GM12873 (cell line): ENCODE measurements around the gene GEMIN7.

ENCODE experiments used
- CTCF ChIP-seq: IDR thresholded peaks from 2 replicates; pipeline ENCODE4 v1.5.1; 2012; ENCODE audit warnings: low read depth, mild to moderate bottlenecking, moderate library complexity, low read length, control low read depth; ENCODE audit not compliant: insufficient read depth; ENCODE audit errors: missing control alignments

The GEMIN7 gene

GRCh38 chr19:45130236-45130635, 51.2 kb downstream of the GEMIN7 start:
- TF ChIP-seq CTCF: no peak

- TF ChIP-seq CTCF: peak; percentile 56
Measured at GRCh38 chr19:45130888-45131615, 52.0 kb downstream of the GEMIN7 start.

GRCh38 chr19:45133661-45134060, 54.6 kb downstream of the GEMIN7 start:
- TF ChIP-seq CTCF: no peak

GRCh38 chr19:45135176-45135885, 56.3 kb downstream of the GEMIN7 start:
- TF ChIP-seq CTCF: no peak

GRCh38 chr19:45136507-45137178, 57.6 kb downstream of the GEMIN7 start:
- no peak for TF ChIP-seq CTCF

GRCh38 chr19:45137179-45137761, 58.2 kb downstream of the GEMIN7 start:
- no peak for TF ChIP-seq CTCF

- TF ChIP-seq CTCF: no peak
Measured at GRCh38 chr19:45138303-45138751, 59.3 kb downstream of the GEMIN7 start.
